ENCODE data around the gene CHRM4. TPM values are rescaled to one million over a fixed set of nuclear protein-coding genes. Genes with fewer than 3 reads are reported as not detected.

The CHRM4 gene
- total and polyA plus RNA-seq, 2 of the 13 experiments (the other 11 are each of a cell fraction or from before 2014, with no cell fraction given), result 0.13 to 0.21 TPM

- FAIRE-seq, result no peak
- CTCF ChIA-PET (ENCODE audit: low intra/inter-chr PET ratio, low total read pairs), result no interaction called here
These were observed 44.1 kb upstream of the CHRM4 start for GRCh38 chr11:46435679-46436078.

GRCh38 chr11:46431211-46431610 lies 39.6 kb upstream of the CHRM4 start:
- in situ Hi-C loops (cut with HindIII; ENCODE audit: extremely low pct_ligation_motif_present, low pct_unique_long_range_greater_than_20kb) (no loop called here), intact Hi-C loops (cut with micrococcal nuclease; ENCODE audit: unreplicated experiment) (no loop called here)
- CTCF ChIA-PET (ENCODE audit: low intra/inter-chr PET ratio, low total read pairs), result no interaction called here
- no peaks in the 10 kb centered on the region for H4K20me1 ChIP-seq (ENCODE audit: insufficient read depth, low read length)
- ATAC-seq (no peak), DNase-seq (ENCODE audit: low spot score) (no peak), FAIRE-seq (no peak)
- POLR2A ChIA-PET, result no interaction called here
- no peak overlapping the region for H3K4me2 ChIP-seq (ENCODE audit: low read depth, low read length)
- no peaks in the 10 kb centered on the region for H3K4me1 ChIP-seq (ENCODE audit: insufficient read depth, low read length)
- BruUV-seq (replicated peaks), result no TSS peak
- no peaks in the 10 kb centered on the region for H3K9me3 ChIP-seq (ENCODE audit: low read length)
- no peak overlapping the region for H3K9ac ChIP-seq (ENCODE audit: insufficient read depth, low read depth, low read length)
- H3K79me2 ChIP-seq (ENCODE audit: insufficient read depth, low read length), result no peaks in the 10 kb centered on the region
- H3K4me3 ChIP-seq (replicated peaks in 1 of 3; ENCODE audit: insufficient read depth in 1 of 3, low read depth in 2 of 3, low read length in 3 of 3), result no peak overlapping the region
- H3K27me3 ChIP-seq (ENCODE audit: control insufficient read depth in 1 of 2, insufficient read depth in 2 of 2, low read length in 2 of 2), result no peaks in the 10 kb centered on the region
- H2AFZ ChIP-seq (ENCODE audit: low read length), result no peak overlapping the region
- peaks cover 42 to 74% of the 10 kb centered on the region in 2 experiments for H3K36me3 ChIP-seq (replicated peaks in 1 of 2; ENCODE audit: control insufficient read depth in 1 of 2, insufficient read depth in 2 of 2, low read length in 2 of 2)
- no peak overlapping the region for H3K27ac ChIP-seq (ENCODE audit: extremely low read length, insufficient read depth, low read length)
- TF ChIP-seq MAFG (CRISPR knock-in tag; IDR thresholded peaks at IDR 0.05) (no peak), DMAP1 (CRISPR knock-in tag; IDR thresholded peaks at IDR 0.05) (no peak), ZNF496 (CRISPR knock-in tag; IDR thresholded peaks at IDR 0.05; ENCODE audit: insufficient replicate concordance) (no peak), CAMTA2 (CRISPR knock-in tag; IDR thresholded peaks at IDR 0.05; ENCODE audit: borderline replicate concordance) (no peak), HIC2 (CRISPR knock-in tag; IDR thresholded peaks at IDR 0.05; ENCODE audit: low read depth) (no peak), ZNF639 (CRISPR knock-in tag; conservative IDR thresholded peaks at IDR 0.05) (no peak), ZNF18 (CRISPR knock-in tag; IDR thresholded peaks at IDR 0.05; ENCODE audit: insufficient replicate concordance) (no peak), MIER2 (CRISPR knock-in tag; IDR thresholded peaks at IDR 0.05) (no peak), ZNF33A (CRISPR knock-in tag; IDR thresholded peaks at IDR 0.05; ENCODE audit: borderline replicate concordance) (no peak), TEF (CRISPR knock-in tag; IDR thresholded peaks at IDR 0.05) (no peak)

More at GRCh38 chr11:46435679-46436078, 44.1 kb upstream of the CHRM4 start:
- ATAC-seq (no peak), DNase-seq (ENCODE audit: low spot score) (no peak)
- BruUV-seq (replicated peaks), result no TSS peak
- no peak overlapping the region for H3K4me2 ChIP-seq (ENCODE audit: low read depth, low read length)
- H3K79me2 ChIP-seq (ENCODE audit: insufficient read depth, low read length), result no peaks in the 10 kb centered on the region
- H3K27me3 ChIP-seq (ENCODE audit: control insufficient read depth in 1 of 2, insufficient read depth in 2 of 2, low read length in 2 of 2), result no peaks in the 10 kb centered on the region
- no peak overlapping the region for H3K9ac ChIP-seq (ENCODE audit: insufficient read depth, low read depth, low read length)
- no peaks in the 10 kb centered on the region for H3K4me1 ChIP-seq (ENCODE audit: insufficient read depth, low read length)
- H3K36me3 ChIP-seq (replicated peaks in 1 of 2; ENCODE audit: control insufficient read depth in 1 of 2, insufficient read depth in 2 of 2, low read length in 2 of 2), result peaks cover 40 to 68% of the 10 kb centered on the region in 2 experiments
- intact Hi-C loops (cut with micrococcal nuclease; ENCODE audit: unreplicated experiment) (no loop called here), in situ Hi-C loops (cut with HindIII; ENCODE audit: extremely low pct_ligation_motif_present, low pct_unique_long_range_greater_than_20kb) (no loop called here)
- POLR2A ChIA-PET, result no interaction called here
- no peak overlapping the region for H3K27ac ChIP-seq (ENCODE audit: extremely low read length, insufficient read depth, low read length)
- H2AFZ ChIP-seq (ENCODE audit: low read length), result no peak overlapping the region
- no peak overlapping the region for H3K4me3 ChIP-seq (replicated peaks in 1 of 3; ENCODE audit: insufficient read depth in 1 of 3, low read depth in 2 of 3, low read length in 3 of 3)
- WGBS (ENCODE audit: low lambda C conversion rate), result 97% methylated on average over 3 of the region's 3 CpGs
- H3K9me3 ChIP-seq (ENCODE audit: low read length), result no peaks in the 10 kb centered on the region
- TF ChIP-seq DDIT3 (CRISPR knock-in tag; IDR thresholded peaks at IDR 0.05) (no peak), RBM22 (optimal IDR thresholded peaks at IDR 0.05; ENCODE audit: low read length) (peak; percentile 42)
- H4K20me1 ChIP-seq (ENCODE audit: insufficient read depth, low read length), result no peaks in the 10 kb centered on the region
